Mucosa of gallbladder (tissue), 1 donor: Measurements from ENCODE around the gene CSAG1. TPM values are rescaled to one million over a fixed set of nuclear protein-coding genes. Genes with fewer than 3 reads are reported as not detected.
"Not testable (repeated sequence)": the region's sequence is repeated elsewhere in the genome, so short reads cannot be mapped to it uniquely, and the experiment has no call there.

Experiments used
- DNase-seq: peaks from one replicate; pipeline ENCODE4 v3.0.0-alpha.2; 2020; ENCODE audit warnings: low spot score
- total RNA-seq: library from RNA; stranded (reverse); gene quantifications from one replicate; pipeline ENCODE4 v1.2.1, GENCODE V29; 2021
- donor health status: DM: no; HTN: no; CAD: no.

CSAG1 gene, protein sequence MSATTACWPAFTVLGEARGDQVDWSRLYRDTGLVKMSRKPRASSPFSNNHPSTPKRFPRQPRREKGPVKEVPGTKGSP
- not detected for total RNA-seq

DNA sequence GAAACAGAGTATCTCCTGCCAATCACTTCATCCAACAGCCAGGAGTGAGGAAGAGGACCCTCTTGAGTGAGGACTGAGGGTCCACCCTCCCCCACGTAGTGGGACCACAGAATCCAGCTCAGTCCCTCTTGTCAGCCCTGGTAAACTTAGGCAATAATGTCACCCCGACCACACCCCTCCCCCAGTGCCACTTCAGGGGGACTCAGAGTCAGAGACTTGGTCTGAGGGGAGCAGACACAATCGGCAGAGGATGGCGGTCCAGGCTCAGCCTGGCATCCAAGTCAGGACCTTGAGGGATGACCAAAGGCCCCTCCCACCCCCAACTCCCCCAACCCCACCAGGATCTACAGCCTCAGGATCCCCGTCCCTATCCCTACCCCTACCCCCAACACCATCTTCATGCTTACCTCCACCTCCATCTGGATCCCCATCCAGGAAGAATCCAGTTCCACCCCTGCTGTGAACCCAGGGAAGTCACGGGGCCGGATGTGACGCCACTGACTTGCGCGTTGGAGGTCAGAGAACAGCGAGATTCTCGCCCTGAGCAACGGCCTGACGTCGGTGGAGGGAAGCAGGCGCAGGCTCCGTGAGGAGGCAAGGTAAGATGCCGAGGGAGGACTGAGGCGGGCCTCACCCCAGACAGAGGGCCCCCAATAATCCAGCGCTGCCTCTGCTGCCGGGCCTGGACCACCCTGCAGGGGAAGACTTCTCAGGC is at the start of gene CSAG1, which contains the start of gene MAGEA12:
Gene CSAG1 (minus strand): TSS at position 461 of the 715 bp plus-strand sequence. CDS start 1,261 bp downstream, outside the sequence.
Gene MAGEA12 (plus strand): TSS at position 497 of the 715 bp plus-strand sequence. CDS start 2,405 bp downstream, outside the sequence.
- no peak for DNase-seq

DNA sequence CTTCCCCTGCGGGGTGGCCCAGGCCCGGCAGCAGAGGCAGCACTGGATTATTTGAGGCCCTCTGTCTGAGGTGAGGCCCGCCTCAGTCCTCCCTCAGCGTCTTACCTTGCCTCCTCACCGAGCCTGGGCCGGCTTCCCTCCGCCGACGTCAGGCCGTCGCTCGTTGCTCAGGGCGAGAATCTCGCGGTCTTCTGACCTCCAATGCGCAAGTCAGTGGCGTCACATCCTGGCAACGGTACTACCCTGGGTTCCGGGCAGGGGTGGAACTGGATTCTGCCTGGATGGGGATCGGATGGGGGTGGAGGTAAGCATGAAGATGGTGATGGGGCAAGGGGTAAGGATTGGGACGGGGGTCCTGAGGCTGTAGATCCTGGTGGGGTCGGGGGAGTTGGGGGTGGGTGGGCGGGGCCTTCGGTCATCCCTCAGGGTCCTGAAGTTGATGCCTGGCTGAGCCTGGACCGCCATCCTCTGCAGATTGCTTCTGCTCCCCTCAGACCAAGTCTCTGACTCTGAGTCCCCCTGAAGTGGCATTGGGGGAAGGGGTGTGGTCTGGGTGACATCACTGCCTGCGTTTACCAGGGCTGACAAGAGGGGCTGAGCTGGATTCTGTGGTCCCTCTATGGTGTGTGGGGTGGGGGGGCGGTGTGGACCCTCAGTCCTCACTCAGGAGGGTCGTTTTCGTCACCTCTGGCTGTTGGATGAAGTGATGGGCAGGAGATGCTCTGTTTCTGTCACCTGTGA is 36.2 kb upstream of the CSAG1 start, which contains the start of gene MAGEA6:
Gene MAGEA6 (minus strand): TSS at position 141 of the 741 bp plus-strand sequence. CDS start 2,039 bp downstream, outside the sequence.
- DNase-seq = not testable (repeated sequence)

DNA sequence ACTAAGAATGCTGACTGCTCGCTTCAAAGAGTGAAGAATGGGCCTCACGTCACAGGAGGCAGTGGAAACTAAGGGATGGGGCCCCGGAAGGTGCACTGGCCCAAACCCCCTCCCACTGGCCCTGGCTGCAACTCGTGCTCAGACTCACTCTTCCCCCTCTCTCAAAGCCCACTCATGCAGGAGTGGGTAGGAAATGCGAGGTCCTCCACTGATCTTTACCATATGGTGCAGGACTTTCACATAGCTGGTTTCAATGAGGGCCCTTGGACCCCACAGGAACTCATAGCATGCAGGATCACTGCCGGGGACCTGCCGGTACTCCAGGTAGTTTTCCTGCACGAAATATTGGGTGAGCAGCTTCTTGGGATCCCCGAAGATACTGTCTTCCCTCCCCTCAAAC is 33.0 kb upstream of the CSAG1 start:
- not testable (repeated sequence) for DNase-seq

GRCh38 chrX:152761582-152761981 is 28.1 kb upstream of the CSAG1 start:
- DNase-seq = not testable (repeated sequence)

GRCh38 chrX:152759544-152759943 is 26.0 kb upstream of the CSAG1 start:
- not testable (repeated sequence) for DNase-seq

- not testable (repeated sequence) for DNase-seq
Measured at GRCh38 chrX:152758918-152759317, 25.4 kb upstream of the CSAG1 start, which contains the start of gene CSAG3. CSAG3 (plus strand) TSS chrX:152759218.

GRCh38 chrX:152754871-152755270 is 21.4 kb upstream of the CSAG1 start:
- not testable (repeated sequence) for DNase-seq

- DNase-seq = not testable (repeated sequence)
Measured at GRCh38 chrX:152753686-152754650, 20.4 kb upstream of the CSAG1 start, which contains the start of gene MAGEA2. MAGEA2 (minus strand) TSS chrX:152753842; CDS start chrX:152751363, 2,479 bp downstream.

DNA sequence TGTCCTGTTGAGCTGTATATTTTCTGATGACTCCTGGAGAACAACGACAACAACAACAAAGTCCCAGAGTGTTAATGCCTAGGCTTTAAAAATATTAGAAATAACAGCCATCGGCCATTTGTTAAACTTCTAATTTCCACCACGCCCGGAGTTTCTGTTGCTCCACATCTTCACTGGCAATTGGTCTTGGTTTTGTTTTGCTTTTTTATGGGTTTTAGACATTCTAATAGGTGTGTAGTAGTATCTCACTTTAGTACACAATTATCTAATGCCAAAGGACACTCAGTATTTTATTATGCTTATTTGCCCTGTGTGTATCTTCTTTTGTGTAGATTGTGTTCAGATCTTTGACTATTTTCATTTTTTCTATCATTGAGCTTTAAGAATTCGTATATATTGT is 5.0 kb upstream of the CSAG1 start:
- DNase-seq = no peak

DNA sequence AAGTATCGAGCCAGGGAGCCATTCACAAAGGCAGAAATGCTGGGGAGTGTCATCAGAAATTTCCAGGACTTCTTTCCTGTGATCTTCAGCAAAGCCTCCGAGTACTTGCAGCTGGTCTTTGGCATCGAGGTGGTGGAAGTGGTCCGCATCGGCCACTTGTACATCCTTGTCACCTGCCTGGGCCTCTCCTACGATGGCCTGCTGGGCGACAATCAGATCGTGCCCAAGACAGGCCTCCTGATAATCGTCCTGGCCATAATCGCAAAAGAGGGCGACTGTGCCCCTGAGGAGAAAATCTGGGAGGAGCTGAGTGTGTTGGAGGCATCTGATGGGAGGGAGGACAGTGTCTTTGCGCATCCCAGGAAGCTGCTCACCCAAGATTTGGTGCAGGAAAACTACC is 3.0 kb upstream of the CSAG1 start:
- not testable (repeated sequence) for DNase-seq

DNA sequence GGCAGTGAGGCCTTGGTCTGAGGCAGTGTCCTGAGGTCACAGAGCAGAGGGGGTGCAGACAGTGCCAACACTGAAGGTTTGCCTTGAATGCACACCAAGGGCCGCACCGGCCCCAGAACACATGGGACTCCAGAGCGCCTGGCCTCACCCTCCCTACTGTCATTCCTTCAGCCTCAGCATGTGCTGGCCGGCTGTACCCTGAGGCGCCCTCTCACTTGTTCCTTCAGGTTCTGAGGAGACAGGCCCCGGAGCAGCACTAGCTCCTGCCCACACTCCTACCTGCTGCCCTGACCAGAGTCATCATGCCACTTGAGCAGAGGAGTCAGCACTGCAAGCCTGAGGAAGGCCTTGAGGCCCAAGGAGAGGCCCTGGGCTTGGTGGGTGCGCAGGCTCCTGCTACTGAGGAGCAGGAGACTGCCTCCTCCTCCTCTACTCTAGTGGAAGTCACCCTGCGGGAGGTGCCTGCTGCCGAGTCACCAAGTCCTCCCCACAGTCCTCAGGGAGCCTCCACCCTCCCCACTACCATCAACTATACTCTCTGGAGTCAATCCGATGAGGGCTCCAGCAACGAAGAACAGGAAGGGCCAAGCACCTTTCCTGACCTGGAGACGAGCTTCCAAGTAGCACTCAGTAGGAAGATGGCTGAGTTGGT is 2.5 kb upstream of the CSAG1 start:
- DNase-seq = no peak

DNA sequence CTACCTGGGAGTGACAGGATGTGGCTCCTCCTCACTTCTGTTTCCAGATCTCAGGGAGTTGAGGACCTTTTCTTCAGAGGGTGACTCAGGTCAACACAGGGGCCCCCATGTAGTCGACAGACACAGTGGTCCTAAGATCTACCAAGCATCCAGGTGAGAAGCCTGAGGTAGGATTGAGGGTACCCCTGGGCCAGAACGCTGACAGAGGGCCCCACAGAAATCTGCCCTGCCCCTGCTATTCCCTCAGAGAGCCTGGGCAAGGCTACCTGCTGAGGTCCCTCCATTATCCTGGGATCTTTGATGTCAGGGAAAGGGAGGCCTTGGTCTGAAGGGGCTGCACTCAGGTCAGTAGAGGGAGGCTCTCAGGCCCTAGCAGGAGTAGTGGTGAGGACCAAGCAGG is 1.6 kb upstream of the CSAG1 start:
- DNase-seq = no peak

- DNase-seq = not testable (repeated sequence)
Measured at GRCh38 chrX:152734143-152734858, 780 bp upstream of the CSAG1 start.

DNA sequence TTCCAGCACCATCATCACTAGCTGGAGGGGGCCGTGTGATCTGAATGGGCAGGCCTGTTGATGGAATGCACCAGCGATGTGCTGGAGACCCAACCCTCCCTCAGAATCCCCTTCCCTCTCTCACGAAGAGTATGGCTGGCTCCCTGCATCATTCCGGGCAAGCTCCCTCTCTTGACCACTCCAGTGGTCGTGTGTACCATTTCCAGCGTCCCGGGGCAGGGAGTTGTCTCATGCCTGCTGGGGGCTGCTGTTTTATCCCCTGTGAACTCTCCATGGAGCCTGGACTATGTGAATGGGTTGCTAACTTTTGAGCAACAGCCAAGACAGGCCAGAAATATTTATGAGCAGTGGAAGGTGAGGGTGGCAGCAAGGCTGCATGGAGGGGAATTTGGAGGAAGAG is 8.1 kb downstream of the CSAG1 start:
- no peak for DNase-seq

GRCh38 chrX:152713815-152714787 is 19.4 kb downstream of the CSAG1 start, which contains the start of gene MAGEA2B:
MAGEA2B (plus strand) TSS chrX:152714628; CDS start chrX:152717107, 2,479 bp downstream.
- not testable (repeated sequence) for DNase-seq

DNA sequence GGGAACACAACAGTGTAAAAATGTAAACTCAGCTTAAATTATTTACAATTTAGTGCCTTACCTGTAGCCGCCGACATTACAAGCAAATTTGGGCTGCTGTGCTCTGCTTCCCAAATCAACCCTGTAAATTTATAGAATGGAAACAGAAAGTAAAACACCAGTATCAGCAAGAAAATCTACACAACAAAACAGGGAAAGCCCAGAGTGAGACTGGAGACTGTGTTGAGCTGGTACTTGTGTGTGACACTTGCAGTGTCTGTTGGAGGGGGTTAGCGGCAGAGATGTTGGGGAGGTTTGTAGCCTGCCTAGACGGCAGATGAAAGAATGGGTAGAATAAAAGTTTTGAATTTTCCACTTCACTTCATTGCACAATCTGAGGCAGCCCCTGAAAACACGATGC is 20.3 kb downstream of the CSAG1 start:
- DNase-seq = not testable (repeated sequence)

GRCh38 chrX:152709173-152709572 is 24.3 kb downstream of the CSAG1 start, which contains the start of gene CSAG2:
CSAG2 (minus strand) TSS chrX:152709273; CDS start chrX:152709112, 161 bp downstream.
- DNase-seq = not testable (repeated sequence)

- DNase-seq = not testable (repeated sequence)
Measured at GRCh38 chrX:152706500-152706899, 27.0 kb downstream of the CSAG1 start.
